ENCODE results near the gene MED27.

- TF ChIP-seq SMC3 (IDR thresholded peaks at IDR 0.05; ENCODE audit: low read depth, low read length): no peak
- no peak for TF ChIP-seq CTCF (conservative IDR thresholded peaks at IDR 0.05; ENCODE audit: low read depth, low read length)
- no peak for TF ChIP-seq RFX5 (IDR thresholded peaks at IDR 0.05; ENCODE audit: low read depth, low read length)
- TF ChIP-seq RAD21 (IDR thresholded peaks at IDR 0.05; ENCODE audit: low read length): no peak
- TF ChIP-seq FOS (IDR thresholded peaks at IDR 0.05; ENCODE audit: low read depth, low read length): no peak
- no peak for TF ChIP-seq MAZ (IDR thresholded peaks at IDR 0.05; ENCODE audit: borderline replicate concordance, low read depth, low read length)
- no peak for TF ChIP-seq BHLHE40 (IDR thresholded peaks at IDR 0.05; ENCODE audit: low read depth, low read length)
- TF ChIP-seq POLR2A (IDR thresholded peaks at IDR 0.05; ENCODE audit: low read depth, low read length): no peak
- TF ChIP-seq MXI1 (IDR thresholded peaks at IDR 0.05; ENCODE audit: borderline replicate concordance, low read depth, low read length): no peak
These were observed 253.6 kb downstream of the MED27 start for GRCh38 chr9:131826053-131826452.
